ENCODE results near the gene MCOLN2.

Gene MCOLN2

GRCh38 chr1:84982395-84982794 is 14.5 kb downstream of the MCOLN2 start:
- no peak for DNase-seq

- no peak for DNase-seq
These were observed 21.9 kb downstream of the MCOLN2 start for GRCh38 chr1:84975035-84975434.

GRCh38 chr1:84973498-84974334 is 23.2 kb downstream of the MCOLN2 start:
- DNase-seq: no peak

- no peak for DNase-seq
These were observed 24.4 kb downstream of the MCOLN2 start for GRCh38 chr1:84972377-84972987.

GRCh38 chr1:84971957-84972356 is 25.0 kb downstream of the MCOLN2 start:
- no peak for DNase-seq

- DNase-seq: no peak
These were observed 27.2 kb downstream of the MCOLN2 start for GRCh38 chr1:84969489-84970250.

- no peak for DNase-seq
These were observed 28.0 kb downstream of the MCOLN2 start for GRCh38 chr1:84968865-84969264.

GRCh38 chr1:84968101-84968500 is 28.8 kb downstream of the MCOLN2 start:
- DNase-seq: no peak

- no peak for DNase-seq
These were observed 29.2 kb downstream of the MCOLN2 start for GRCh38 chr1:84967666-84968065.

GRCh38 chr1:84963021-84963420 is 33.9 kb downstream of the MCOLN2 start:
- DNase-seq: no peak

GRCh38 chr1:84961316-84961715 is 35.6 kb downstream of the MCOLN2 start:
- no peak for DNase-seq

- no peak for DNase-seq
These were observed 36.5 kb downstream of the MCOLN2 start for GRCh38 chr1:84960371-84960770.

- no peak for DNase-seq
These were observed 37.6 kb downstream of the MCOLN2 start for GRCh38 chr1:84959294-84959693.

GRCh38 chr1:84957966-84958365 is 38.9 kb downstream of the MCOLN2 start:
- no peak for DNase-seq

GRCh38 chr1:84956655-84957054 is 40.3 kb downstream of the MCOLN2 start:
- DNase-seq: no peak

GRCh38 chr1:84956097-84956496 is 40.8 kb downstream of the MCOLN2 start:
- DNase-seq: no peak

- DNase-seq: no peak
These were observed 47.2 kb downstream of the MCOLN2 start for GRCh38 chr1:84949664-84950063.

- DNase-seq: no peak
These were observed 49.1 kb downstream of the MCOLN2 start for GRCh38 chr1:84947536-84948410.

- DNase-seq: no peak
These were observed 50.3 kb downstream of the MCOLN2 start for GRCh38 chr1:84946631-84947030.

GRCh38 chr1:84944767-84945486 is 52.0 kb downstream of the MCOLN2 start:
- DNase-seq: peak; percentile 84

GRCh38 chr1:84941843-84942242 is 55.1 kb downstream of the MCOLN2 start:
- DNase-seq: no peak

GRCh38 chr1:84940481-84940880 is 56.4 kb downstream of the MCOLN2 start:
- DNase-seq: no peak
